HEK293 (cell line): Measurements from ENCODE around the gene SF3B4.

Source experiments
- CTCF ChIA-PET: fragments of 350-600 bp; formaldehyde crosslinking; extraction: SDS; loops from one replicate; lab custom pipeline; 2021; ENCODE audit warnings: antibody characterized with exemption; lab: Yijun Ruan, JAX
- POLR2A ChIA-PET: fragments of 300-600 bp; formaldehyde crosslinking; extraction: SDS; loops from one replicate; lab custom pipeline; 2020; ENCODE audit warnings: antibody characterized with exemption, inconsistent platforms; lab: Yijun Ruan, JAX
- H3K27ac ChIP-seq: fragments of 200-500 bp; sonication (Bioruptor generic); 2 replicates; pipeline ENCODE4 v1.5.1; 2014; ENCODE audit warnings: low read depth, low read length, control low read depth, inconsistent platforms; ENCODE audit errors: extremely low read depth
- H3K36me3 ChIP-seq, 2 experiments: fragments of 200-500 bp in 1 of 2; sonication (Bioruptor generic) in 1 of 2; 1 replicate in 1 of 2; 2 replicates in 1 of 2; pipeline ENCODE4 v1.5.1; 2014 to 2017; ENCODE audit warnings: inconsistent platforms in 2 of 2, low read length in 2 of 2; ENCODE audit not compliant: control insufficient read depth in 2 of 2, insufficient read depth in 1 of 2
- H3K4me1 ChIP-seq: fragments of 200-500 bp; sonication (Bioruptor generic); 2 replicates; pipeline ENCODE4 v1.5.1; 2014; ENCODE audit warnings: mild to moderate bottlenecking, low read length, inconsistent platforms; ENCODE audit not compliant: control insufficient read depth, insufficient read depth
- H3K4me3 ChIP-seq: 2 replicates; pipeline ENCODE4 v1.5.1; 2011; ENCODE audit warnings: low read depth, mild to moderate bottlenecking, control low read depth, low read length, moderate library complexity
- H3K9me3 ChIP-seq: fragments of 200-500 bp; sonication (Bioruptor generic); 2 replicates; pipeline ENCODE4 v1.5.1; 2014; ENCODE audit warnings: low read depth, low read length, inconsistent platforms; ENCODE audit not compliant: control insufficient read depth, insufficient read depth
- EGR2 ChIP-seq: fragments of 450-650 bp; formaldehyde crosslinking; IDR thresholded peaks from 2 replicates; pipeline ENCODE4 v1.5.1; 2016; ENCODE audit warnings: low read depth, missing biosample characterization, missing genetic modification characterization
- KLF8 ChIP-seq: fragments of 450-650 bp; formaldehyde crosslinking; IDR thresholded peaks from 2 replicates; pipeline ENCODE4 v1.5.1; 2016; ENCODE audit warnings: missing biosample characterization, missing genetic modification characterization
- OSR2 ChIP-seq: fragments of 450-650 bp; formaldehyde crosslinking; IDR thresholded peaks from 2 replicates; pipeline ENCODE4 v1.5.1; 2016; ENCODE audit warnings: missing biosample characterization, missing genetic modification characterization
- PATZ1 ChIP-seq: fragments of 450-650 bp; formaldehyde crosslinking; IDR thresholded peaks from 2 replicates; pipeline ENCODE4 v1.5.1; 2016; ENCODE audit warnings: missing biosample characterization, missing genetic modification characterization
- PRDM1 ChIP-seq: fragments of 450-650 bp; formaldehyde crosslinking; IDR thresholded peaks from 2 replicates; pipeline ENCODE4; 2016; ENCODE audit warnings: missing biosample characterization, missing genetic modification characterization
- PRDM10 ChIP-seq: fragments of 450-650 bp; formaldehyde crosslinking; IDR thresholded peaks from 2 replicates; pipeline ENCODE4 v1.5.1; 2016; ENCODE audit warnings: missing biosample characterization, missing genetic modification characterization
- REST ChIP-seq: fragments of 450-650 bp; formaldehyde crosslinking; IDR thresholded peaks from 2 replicates; pipeline ENCODE4 v1.5.1; 2016; ENCODE audit warnings: missing biosample characterization, missing genetic modification characterization
- ZBTB26 ChIP-seq: fragments of 450-650 bp; formaldehyde crosslinking; optimal IDR thresholded peaks from 2 replicates; pipeline ENCODE3; 2016; ENCODE audit warnings: missing biosample characterization, mild to moderate bottlenecking, missing genetic modification characterization
- ZNF26 ChIP-seq: fragments of 450-650 bp; formaldehyde crosslinking; IDR thresholded peaks from 2 replicates; pipeline ENCODE4 v1.5.1; 2016; ENCODE audit warnings: missing biosample characterization, missing genetic modification characterization
- ZNF341 ChIP-seq: fragments of 450-650 bp; formaldehyde crosslinking; IDR thresholded peaks from 2 replicates; pipeline ENCODE4; 2016; ENCODE audit warnings: low read depth, missing biosample characterization, missing genetic modification characterization
- ZNF518A ChIP-seq: fragments of 450-650 bp; formaldehyde crosslinking; conservative IDR thresholded peaks from 2 replicates; pipeline ENCODE4 v1.5.1; 2016; ENCODE audit warnings: low read depth, missing biosample characterization, missing genetic modification characterization
- ZNF561 ChIP-seq: fragments of 450-650 bp; IDR thresholded peaks from 2 replicates; pipeline ENCODE4 v1.5.1; 2018; ENCODE audit warnings: missing biosample characterization, missing genetic modification characterization, borderline replicate concordance
- ZNF596 ChIP-seq: fragments of 450-650 bp; IDR thresholded peaks from 2 replicates; pipeline ENCODE4 v1.5.0; 2018; ENCODE audit warnings: missing biosample characterization, mild to moderate bottlenecking, missing genetic modification characterization, moderate library complexity
- ZNF610 ChIP-seq: fragments of 450-650 bp; formaldehyde crosslinking; IDR thresholded peaks from 2 replicates; pipeline ENCODE4 v1.5.1; 2016; ENCODE audit warnings: missing biosample characterization, missing genetic modification characterization, borderline replicate concordance
- ZNF626 ChIP-seq: fragments of 450-650 bp; sonication (Bioruptor Pico); formaldehyde crosslinking; IDR thresholded peaks from 2 replicates; pipeline ENCODE4 v1.5.1; 2018; ENCODE audit warnings: missing biosample characterization, missing genetic modification characterization, inconsistent platforms
- ZNF654 ChIP-seq: fragments of 450-650 bp; formaldehyde crosslinking; IDR thresholded peaks from 2 replicates; pipeline ENCODE4 v1.5.1; 2016; ENCODE audit warnings: low read depth, missing biosample characterization, missing genetic modification characterization
- ZNF791 ChIP-seq: fragments of 450-650 bp; formaldehyde crosslinking; IDR thresholded peaks from 2 replicates; pipeline ENCODE4 v1.5.1; 2016; ENCODE audit warnings: missing biosample characterization, missing genetic modification characterization
- ZNF837 ChIP-seq: fragments of 450-650 bp; formaldehyde crosslinking; IDR thresholded peaks from 2 replicates; pipeline ENCODE4 v1.5.1; 2016; ENCODE audit warnings: missing biosample characterization, missing genetic modification characterization

The SF3B4 gene

GRCh38 chr1:149937759-149938158 lies 10.2 kb upstream of the SF3B4 start:
- no peak for TF ChIP-seq ZNF837 (tag by site-specific recombination)
- 0 out of 2 replicates have a peak, but pooled peaks have one; percentile 1 for TF ChIP-seq PRDM1
- TF ChIP-seq ZNF561 (tag by site-specific recombination): no peak
- TF ChIP-seq ZNF610: no peak
- no peak for TF ChIP-seq ZNF596 (tag by site-specific recombination)
- no peak for TF ChIP-seq ZNF518A (tag by site-specific recombination)
- TF ChIP-seq PATZ1 (tag by site-specific recombination): 0 out of 2 replicates have a peak, but pooled peaks have one; percentile 35
- TF ChIP-seq ZNF654 (tag by site-specific recombination): no peak
- no peak for TF ChIP-seq ZNF26 (tag by site-specific recombination)
- TF ChIP-seq KLF8: no peak
- no peak for TF ChIP-seq ZNF791 (tag by site-specific recombination)
- no peak for TF ChIP-seq EGR2 (tag by site-specific recombination)
- no peak for TF ChIP-seq ZNF626 (tag by site-specific recombination)
- no peak for TF ChIP-seq OSR2 (tag by site-specific recombination)
- TF ChIP-seq ZBTB26 (tag by site-specific recombination): no peak
- 0 out of 2 replicates have a peak, but pooled peaks have one; percentile 7 for TF ChIP-seq ZNF341 (tag by site-specific recombination)
- no peak for TF ChIP-seq REST (tag by site-specific recombination)
- TF ChIP-seq PRDM10 (tag by site-specific recombination): peak; percentile 41; the same call in 1 of the 2 replicates
- no peaks in the 10 kb centered on the region for H3K9me3 ChIP-seq
- H3K36me3 ChIP-seq: peaks cover 0 to 14% of the 10 kb centered on the region in 2 experiments; a peak in 1 of 3 replicates
- peaks cover 6% of the 10 kb centered on the region; the same call in 1 of the 2 replicates for H3K4me1 ChIP-seq
- CTCF ChIA-PET: interaction anchor here (0.6 to 0.7 kb wide), 2 partner anchors 120 to 231 kb away, joined by 3 to 4 read pairs; no protein-coding TSS in a partner anchor
- POLR2A ChIA-PET: interaction anchor here (2.3 to 4.3 kb wide), 2 partner anchors 9 to 50 kb away, joined by 20 to 48 read pairs; partner anchors contain the start of gene SF3B4
- H3K4me3 ChIP-seq: no peak overlapping the region
- H3K27ac ChIP-seq: peak overlapping the region; percentile 10; the same call in 1 of the 2 replicates
